H1 (cell line): ENCODE measurements around the gene PUSL1. TPM values are rescaled to one million over a fixed set of nuclear protein-coding genes. Genes with fewer than 3 reads are reported as not detected.

Experiments used
- ATF2 ChIP-seq: IDR thresholded peaks from 2 replicates; pipeline ENCODE4 v1.6.1; 2012; ENCODE audit warnings: low read length, inconsistent platforms
- BCL11A ChIP-seq, 2 experiments: IDR thresholded peaks; one replicate each; pipeline ENCODE4 v1.6.1; 2011; ENCODE audit warnings: low read depth in 2 of 2, low read length in 2 of 2, mild to moderate bottlenecking in 2 of 2
- BRCA1 ChIP-seq: IDR thresholded peaks from 2 replicates; pipeline ENCODE4 v1.6.1; 2012; ENCODE audit warnings: low read depth, low read length, improper control_type of control experiment
- CBX8 ChIP-seq: fragments of 300-800, 300-1000 bp; sonication (generic); IDR thresholded peaks from 2 replicates; pipeline ENCODE4 v1.7.1; 2016; ENCODE audit warnings: low read depth, low read length, borderline replicate concordance
- CHD2 ChIP-seq: IDR thresholded peaks from 2 replicates; pipeline ENCODE4 v1.6.1; 2012; ENCODE audit warnings: low read length, improper control_type of control experiment
- CREB1 ChIP-seq: IDR thresholded peaks from 2 replicates; pipeline ENCODE4 v1.6.1; 2012; ENCODE audit warnings: inconsistent platforms
- E2F6 ChIP-seq: IDR thresholded peaks from 2 replicates; pipeline ENCODE4 v1.6.1; 2012; ENCODE audit warnings: inconsistent platforms
- HDAC2 ChIP-seq, 2 experiments: fragments of 300-600 bp in 1 of 2; sonication (generic) in 1 of 2; IDR thresholded peaks; 2 replicates each; pipeline ENCODE4 v1.6.1; 2011 to 2012; ENCODE audit warnings: low read depth in 2 of 2, low read length in 2 of 2, mild to moderate bottlenecking in 2 of 2, moderate library complexity in 2 of 2, borderline replicate concordance in 1 of 2, inconsistent platforms in 1 of 2
- HDAC6 ChIP-seq: IDR thresholded peaks from one replicate; pipeline ENCODE4 v1.7.1; 2012; ENCODE audit warnings: low read depth, mild to moderate bottlenecking, inconsistent platforms, low read length, moderate library complexity
- JUND ChIP-seq: IDR thresholded peaks from 2 replicates; pipeline ENCODE4 v1.6.1; 2011; ENCODE audit warnings: mild to moderate bottlenecking, improper control_type of control experiment, low read length
- KDM4A ChIP-seq: IDR thresholded peaks from one replicate; pipeline ENCODE4 v1.7.1; 2012; ENCODE audit warnings: low read depth, mild to moderate bottlenecking, moderate library complexity, low read length, inconsistent platforms; ENCODE audit not compliant: severe bottlenecking
- NANOG ChIP-seq: IDR thresholded peaks from 2 replicates; pipeline ENCODE4 v1.6.1; 2011; ENCODE audit warnings: low read length, low read depth, mild to moderate bottlenecking, inconsistent platforms; ENCODE audit not compliant: insufficient read depth, poor library complexity, severe bottlenecking
- POLR2AphosphoS5 ChIP-seq: IDR thresholded peaks from 2 replicates; pipeline ENCODE4 v1.6.1; 2011; ENCODE audit warnings: low read depth, low read length
- RAD21 ChIP-seq, 2 experiments: IDR thresholded peaks in 1 of 2; conservative IDR thresholded peaks in 1 of 2; 2 replicates each; pipeline ENCODE4 v1.6.1; 2011; ENCODE audit warnings: low read depth in 2 of 2, low read length in 2 of 2, improper control_type of control experiment in 1 of 2, inconsistent platforms in 1 of 2, mild to moderate bottlenecking in 1 of 2, moderate library complexity in 1 of 2
- RBBP5 ChIP-seq: IDR thresholded peaks from 2 replicates; pipeline ENCODE4 v1.7.1; 2012; ENCODE audit warnings: low read depth, mild to moderate bottlenecking, inconsistent platforms, low read length, moderate library complexity, borderline replicate concordance
- SP4 ChIP-seq: IDR thresholded peaks from 2 replicates; pipeline ENCODE4 v1.6.1; 2012; ENCODE audit warnings: low read length, inconsistent platforms
- SRF ChIP-seq: IDR thresholded peaks from 2 replicates; pipeline ENCODE4 v1.6.1; 2011; ENCODE audit warnings: mild to moderate bottlenecking, low read depth, low read length, moderate library complexity
- SUZ12 ChIP-seq: fragments of 200-600 bp; sonication (generic); IDR thresholded peaks from 2 replicates; pipeline ENCODE4 v1.6.1; 2012; ENCODE audit warnings: mild to moderate bottlenecking, inconsistent platforms, low read length, moderate library complexity, mixed read lengths
- TAF7 ChIP-seq: optimal IDR thresholded peaks from 2 replicates; pipeline ENCODE3; 2011; ENCODE audit warnings: low read depth, mild to moderate bottlenecking, inconsistent platforms, low read length, moderate library complexity, borderline replicate concordance
- YY1 ChIP-seq: IDR thresholded peaks from 2 replicates; pipeline ENCODE4 v1.6.1; 2011; ENCODE audit warnings: low read depth, mild to moderate bottlenecking, low read length
- polyA plus RNA-seq, 7 experiments: library from polyadenylated mRNA; depleted of rRNA in 3 of 7; stranded (reverse) in 5 of 7; unstranded in 2 of 7; fragments of >200 nt in 5 of 7; fragments of 200-250 nt in 2 of 7; gene quantifications; 1 replicate in 5 of 7; 2 replicates in 1 of 7; 4 replicates in 1 of 7; pipeline versions ENCODE4 v1.2.1 to v1.2.3, GENCODE V29; 2011 to 2013; ENCODE audit warnings: missing spikeins in 2 of 7, mixed read lengths in 2 of 7
- total RNA-seq: library from RNA; stranded (reverse); fragmentation: NEBNext Ultra II Directional; extraction: Animal tissue kit (Norgen Biotek cat#: 25700); gene quantifications from 2 replicates; pipeline ENCODE4 v1.2.1, GENCODE V29; 2021

Gene PUSL1
- total and polyA plus RNA-seq, 2 of the 8 experiments (the other 6 are each of a cell fraction or from before 2014, with no cell fraction given), result 38.8 to 87.4 TPM

GRCh38 chr1:1307923-1308755, at the start of gene PUSL1, which contains the start of gene ACAP3 (continued):
- TF ChIP-seq POLR2AphosphoS5 (0 out of 2 replicates have a peak, but pooled peaks have one; percentile 20), SUZ12 (no peak), YY1 (peak; percentile 35; the same call in 1 of the 2 replicates), BCL11A (IDR thresholded peaks at IDR 0.05; ENCODE audit: low read depth in 2 of 2, low read length in 2 of 2) (no peak), JUND (no peak), CHD2 (0 out of 2 replicates have a peak, but pooled peaks have one; percentile 21), CREB1 (peak; percentile 41; the same call in 1 of the 2 replicates), RBBP5 (0 out of 2 replicates have a peak, but pooled peaks have one; percentile 25), RAD21 (IDR thresholded peaks at IDR 0.05 in 1 of 2, conservative IDR thresholded peaks at IDR 0.05 in 1 of 2; ENCODE audit: low read depth in 2 of 2, low read length in 2 of 2) (no peak), CBX8 (no peak), ATF2 (0 out of 2 replicates have a peak, but pooled peaks have one; percentile 30), HDAC2 (IDR thresholded peaks at IDR 0.05; ENCODE audit: borderline replicate concordance in 1 of 2, low read depth in 2 of 2, low read length in 2 of 2) (peak in 1 of 2 experiments; percentile 39; a peak in 1 of 4 replicates), E2F6 (no peak), SP4 (no peak), TAF7 (no peak), HDAC6 (no peak), NANOG (peak; percentile 11), BRCA1 (no peak), KDM4A (peak; percentile 83), SRF (no peak)
